ENCODE measurements around the gene HAGH. TPM values are rescaled to one million over a fixed set of nuclear protein-coding genes. Genes with fewer than 3 reads are reported as not detected.
A peak's percentile ranks its signal among the peaks of the same experiment; 100 is the strongest.

The HAGH gene
- total RNA-seq, 1 experiment from 2014 or later: 36.0 TPM

- TF ChIP-seq ATF6 (CRISPR knock-in tag; IDR thresholded peaks at IDR 0.05) (no peak), ZNF232 (CRISPR knock-in tag; IDR thresholded peaks at IDR 0.05) (no peak), ETV6 (CRISPR knock-in tag; IDR thresholded peaks at IDR 0.05) (no peak), TP53 (CRISPR knock-in tag; IDR thresholded peaks at IDR 0.05) (no peak), MYBL2 (CRISPR knock-in tag; IDR thresholded peaks at IDR 0.05) (no peak), GTF2I (CRISPR knock-in tag; conservative IDR thresholded peaks at IDR 0.05) (no peak), ZNF281 (CRISPR knock-in tag; IDR thresholded peaks at IDR 0.05) (no peak), IRF2 (CRISPR knock-in tag; IDR thresholded peaks at IDR 0.05; ENCODE audit: borderline replicate concordance, low read depth) (no peak), NFATC4 (CRISPR knock-in tag; IDR thresholded peaks at IDR 0.05) (no peak), SP1 (CRISPR knock-in tag; conservative IDR thresholded peaks at IDR 0.05) (no peak), ZBTB43 (CRISPR knock-in tag; IDR thresholded peaks at IDR 0.05) (no peak)
Measured at GRCh38 chr16:1830213-1830612, 3.6 kb upstream of the HAGH start (continued).

- Mint-ChIP-seq H3K27ac (no peak overlapping the region), H3K9me3 (no peaks in the 10 kb centered on the region), H3K4me3 (peak overlapping the region; percentile 95), H3K36me3 (no peaks in the 10 kb centered on the region), H3K27me3 (ENCODE audit: low read depth) (peaks cover 2% of the 10 kb centered on the region), H3K4me1 (peaks cover 17% of the 10 kb centered on the region)
- ATAC-seq: no peak
- TF ChIP-seq USF2 (CRISPR knock-in tag; IDR thresholded peaks at IDR 0.05): no peak
- TF ChIP-seq MXD4 (CRISPR knock-in tag; IDR thresholded peaks at IDR 0.05; ENCODE audit: borderline replicate concordance): no peak
- TF ChIP-seq HMGA2 (CRISPR knock-in tag; IDR thresholded peaks at IDR 0.05): no peak
- TF ChIP-seq NFATC4 (CRISPR knock-in tag; IDR thresholded peaks at IDR 0.05): no peak
- TF ChIP-seq ZSCAN18 (CRISPR knock-in tag; IDR thresholded peaks at IDR 0.05): no peak
- TF ChIP-seq NR2C2 (CRISPR knock-in tag; IDR thresholded peaks at IDR 0.05): no peak
- no peak for TF ChIP-seq IRF2 (CRISPR knock-in tag; IDR thresholded peaks at IDR 0.05; ENCODE audit: borderline replicate concordance, low read depth)
- no peak for TF ChIP-seq ATF6 (CRISPR knock-in tag; IDR thresholded peaks at IDR 0.05)
- no peak for TF ChIP-seq TP53 (CRISPR knock-in tag; IDR thresholded peaks at IDR 0.05)
- no peak for TF ChIP-seq GTF2I (CRISPR knock-in tag; conservative IDR thresholded peaks at IDR 0.05)
- TF ChIP-seq ESRRA (CRISPR knock-in tag; IDR thresholded peaks at IDR 0.05; ENCODE audit: borderline replicate concordance): no peak
- CTCF ChIA-PET: interaction anchor here (1.6 kb wide), 1 partner anchor 103 kb away, joined by 3 read pairs; no protein-coding TSS in a partner anchor
- no peak for DNase-seq (ENCODE audit: low spot score)
- POLR2A ChIA-PET: no interaction called here
Measured at GRCh38 chr16:1828645-1829410, 2.2 kb upstream of the HAGH start.

All from WTC11 (cell line).